GM23338 (cell line): ENCODE results near the gene LRRC17. TPM values are rescaled to one million over a fixed set of nuclear protein-coding genes. Genes with fewer than 3 reads are reported as not detected.

Experiments used
- ATAC-seq: fragments of 200-7000 bp; cut with Tn5 transposase; 3 replicates; pipeline ENCODE4 v1.9.1; 2020
- DNase-seq: peaks from one replicate; pipeline ENCODE4 v3.0.0-alpha.2; 2015; ENCODE audit warnings: low spot score
- H2AFZ ChIP-seq: fragments of 200-600 bp; sonication (generic); 2 replicates; pipeline ENCODE4 v1.8.0; 2016; ENCODE audit warnings: antibody characterized with exemption, mild to moderate bottlenecking, moderate library complexity
- H3F3A ChIP-seq: fragments of 200-600 bp; sonication (generic); replicated peaks from 2 replicates; pipeline ENCODE4 v1.8.0; 2017; ENCODE audit warnings: antibody characterized with exemption, mixed run types, low read depth
- H3K27ac ChIP-seq: fragments of 200-600 bp; sonication (generic); 2 replicates; pipeline ENCODE4 v1.6.1; 2016; ENCODE audit warnings: low read depth
- H3K27me3 ChIP-seq: fragments of 200-600 bp; sonication (generic); 2 replicates; pipeline ENCODE4 v1.8.0; 2016; ENCODE audit warnings: mild to moderate bottlenecking, mixed run types, moderate library complexity; ENCODE audit not compliant: insufficient read depth
- H3K36me3 ChIP-seq: fragments of 200-600 bp; sonication (generic); 2 replicates; pipeline ENCODE4 v1.8.0; 2016; ENCODE audit warnings: mild to moderate bottlenecking; ENCODE audit not compliant: insufficient read depth
- H3K4me1 ChIP-seq: fragments of 200-600 bp; sonication (generic); 2 replicates; pipeline ENCODE4 v1.8.0; 2016; ENCODE audit warnings: mild to moderate bottlenecking, moderate library complexity; ENCODE audit not compliant: insufficient read depth
- H3K4me2 ChIP-seq: fragments of 200-600 bp; sonication (generic); 2 replicates; pipeline ENCODE4 v1.7.1; 2017; ENCODE audit warnings: mixed run types
- H3K4me3 ChIP-seq: fragments of 200-600 bp; sonication (generic); 2 replicates; pipeline ENCODE4 v1.6.1; 2016; ENCODE audit warnings: mixed run types
- H3K79me2 ChIP-seq: fragments of 200-600 bp; sonication (generic); replicated peaks from 2 replicates; pipeline ENCODE4 v1.8.0; 2017; ENCODE audit warnings: mild to moderate bottlenecking; ENCODE audit not compliant: insufficient read depth
- H3K9me2 ChIP-seq: fragments of 200-600 bp; sonication (generic); 2 replicates; pipeline ENCODE4 v1.8.0; 2017; ENCODE audit not compliant: insufficient read depth
- H4K20me1 ChIP-seq: fragments of 200-600 bp; sonication (generic); replicated peaks from 2 replicates; pipeline ENCODE4 v1.8.0; 2017; ENCODE audit warnings: mild to moderate bottlenecking; ENCODE audit not compliant: insufficient read depth
- H3K27ac Mint-ChIP-seq: 2 replicates; pipeline ENCODE4 v1.8.0; 2020; ENCODE audit warnings: inconsistent platforms, mild to moderate bottlenecking, moderate library complexity, mixed read lengths
- H3K27me3 Mint-ChIP-seq: 3 replicates; pipeline ENCODE4 v1.8.0; 2022; ENCODE audit warnings: low read depth, mild to moderate bottlenecking, moderate library complexity, mixed read lengths, inconsistent platforms; ENCODE audit not compliant: insufficient read depth, poor library complexity
- H3K36me3 Mint-ChIP-seq: 3 replicates; pipeline ENCODE4 v1.8.0; 2021; ENCODE audit warnings: low read depth, mild to moderate bottlenecking, inconsistent platforms, moderate library complexity, mixed read lengths
- H3K4me1 Mint-ChIP-seq: 3 replicates; pipeline ENCODE4 v1.8.0; 2020; ENCODE audit warnings: mild to moderate bottlenecking, inconsistent platforms, mixed read lengths
- H3K4me3 Mint-ChIP-seq: 3 replicates; pipeline ENCODE4 v1.8.0; 2021; ENCODE audit warnings: moderate library complexity, mild to moderate bottlenecking, inconsistent platforms, mixed read lengths
- H3K9me3 Mint-ChIP-seq: 3 replicates; pipeline ENCODE4 v1.8.0; 2020; ENCODE audit warnings: moderate library complexity, mild to moderate bottlenecking, inconsistent platforms, mixed read lengths
- CREB1 ChIP-seq: fragments of 250-450 bp; sonication (Bioruptor Pico); IDR thresholded peaks from 2 replicates; pipeline ENCODE4 v1.5.0; 2020; ENCODE audit warnings: low read depth, mild to moderate bottlenecking, moderate library complexity
- ETS1 ChIP-seq: IDR thresholded peaks from 2 replicates; pipeline ENCODE4 v1.6.1; 2016; ENCODE audit warnings: antibody characterized with exemption
- EZH2 ChIP-seq: fragments of 200-600 bp; sonication (generic); IDR thresholded peaks from one replicate; pipeline ENCODE4 v1.8.0; 2017; ENCODE audit warnings: antibody characterized with exemption, mild to moderate bottlenecking, low read depth; ENCODE audit not compliant: unreplicated experiment
- EZH2phosphoT487 ChIP-seq: fragments of 200-600 bp; sonication (generic); IDR thresholded peaks from one replicate; pipeline ENCODE4 v1.8.1; 2018; ENCODE audit warnings: antibody characterized with exemption; ENCODE audit not compliant: unreplicated experiment
- JUNB ChIP-seq: IDR thresholded peaks from one replicate; pipeline ENCODE4 v1.6.1; 2016; ENCODE audit warnings: antibody characterized with exemption; ENCODE audit not compliant: unreplicated experiment
- NANOG ChIP-seq: IDR thresholded peaks from 2 replicates; pipeline ENCODE4 v1.6.1; 2016; ENCODE audit warnings: antibody characterized with exemption, borderline replicate concordance
- POLR2AphosphoS5 ChIP-seq: IDR thresholded peaks from 2 replicates; pipeline ENCODE4 v1.6.1; 2016; ENCODE audit warnings: antibody characterized with exemption, low read depth
- STAT1 ChIP-seq: IDR thresholded peaks from one replicate; pipeline ENCODE4 v1.6.1; 2016; ENCODE audit warnings: antibody characterized with exemption; ENCODE audit not compliant: unreplicated experiment
- ZNF114 ChIP-seq: fragments of 250-450 bp; sonication (Bioruptor Pico); IDR thresholded peaks from 2 replicates; pipeline ENCODE4 v1.5.0; 2020; ENCODE audit warnings: mild to moderate bottlenecking, moderate library complexity
- ZNF331 ChIP-seq: fragments of 250-450 bp; sonication (Bioruptor Pico); IDR thresholded peaks from 2 replicates; pipeline ENCODE4 v1.5.0; 2020; ENCODE audit warnings: low read depth, mild to moderate bottlenecking, moderate library complexity
- polyA plus RNA-seq: library from polyadenylated mRNA; unstranded; fragments of >200 nt; fragmentation: Nextera tagmentation; extraction: Ambion mirVana; gene quantifications from 2 replicates; pipeline ENCODE4 v1.2.1, GENCODE V29; 2016
- total RNA-seq: library from RNA; depleted of rRNA; stranded (reverse); fragments of >200 nt; shearing (Covaris generic); gene quantifications from 2 replicates; pipeline ENCODE4 v1.2.3, GENCODE V29; 2014
- TF ChIP-seq, protein P1 (sequence below): IDR thresholded peaks from one replicate; pipeline ENCODE4 v1.6.1; 2018; ENCODE audit warnings: antibody characterized with exemption; ENCODE audit not compliant: unreplicated experiment
- TF ChIP-seq, protein P2 (sequence below): fragments of 250-450 bp; sonication (Bioruptor Pico); IDR thresholded peaks from 2 replicates; pipeline ENCODE4 v1.5.0; 2020; ENCODE audit warnings: mild to moderate bottlenecking, moderate library complexity
- TF ChIP-seq, protein P3 (sequence below), 2 experiments: fragments of 200-600 bp in 1 of 2; sonication (generic) in 1 of 2; conservative IDR thresholded peaks; 2 replicates each; pipeline versions ENCODE4 v1.5.1 to v1.6.1; 2016 to 2017; ENCODE audit warnings: antibody characterized with exemption in 2 of 2, low read depth in 2 of 2, mild to moderate bottlenecking in 2 of 2, moderate library complexity in 1 of 2

LRRC17 gene
- total and polyA plus RNA-seq, 2 experiments from 2014 or later = 2.8 to 3.1 TPM

- Histone ChIP-seq H3K79me2 (no peaks in the 10 kb centered on the region), H2AFZ (no peak overlapping the region), H3K27ac (no peak overlapping the region), H3K9me2 (no peaks in the 10 kb centered on the region; the same call in 1 of the 2 replicates), H3K36me3 (no peaks in the 10 kb centered on the region), H3K27me3 (no peaks in the 10 kb centered on the region), H3K4me2 (no peak overlapping the region), H3F3A (no peaks in the 10 kb centered on the region), H4K20me1 (no peaks in the 10 kb centered on the region), H3K4me1 (no peaks in the 10 kb centered on the region), H3K4me3 (no peak overlapping the region)
- H3K27me3 Mint-ChIP-seq = peaks cover 2% of the 10 kb centered on the region
- H3K27ac Mint-ChIP-seq = no peak overlapping the region
- no peak overlapping the region for H3K4me3 Mint-ChIP-seq
- TF ChIP-seq, protein P1, sequence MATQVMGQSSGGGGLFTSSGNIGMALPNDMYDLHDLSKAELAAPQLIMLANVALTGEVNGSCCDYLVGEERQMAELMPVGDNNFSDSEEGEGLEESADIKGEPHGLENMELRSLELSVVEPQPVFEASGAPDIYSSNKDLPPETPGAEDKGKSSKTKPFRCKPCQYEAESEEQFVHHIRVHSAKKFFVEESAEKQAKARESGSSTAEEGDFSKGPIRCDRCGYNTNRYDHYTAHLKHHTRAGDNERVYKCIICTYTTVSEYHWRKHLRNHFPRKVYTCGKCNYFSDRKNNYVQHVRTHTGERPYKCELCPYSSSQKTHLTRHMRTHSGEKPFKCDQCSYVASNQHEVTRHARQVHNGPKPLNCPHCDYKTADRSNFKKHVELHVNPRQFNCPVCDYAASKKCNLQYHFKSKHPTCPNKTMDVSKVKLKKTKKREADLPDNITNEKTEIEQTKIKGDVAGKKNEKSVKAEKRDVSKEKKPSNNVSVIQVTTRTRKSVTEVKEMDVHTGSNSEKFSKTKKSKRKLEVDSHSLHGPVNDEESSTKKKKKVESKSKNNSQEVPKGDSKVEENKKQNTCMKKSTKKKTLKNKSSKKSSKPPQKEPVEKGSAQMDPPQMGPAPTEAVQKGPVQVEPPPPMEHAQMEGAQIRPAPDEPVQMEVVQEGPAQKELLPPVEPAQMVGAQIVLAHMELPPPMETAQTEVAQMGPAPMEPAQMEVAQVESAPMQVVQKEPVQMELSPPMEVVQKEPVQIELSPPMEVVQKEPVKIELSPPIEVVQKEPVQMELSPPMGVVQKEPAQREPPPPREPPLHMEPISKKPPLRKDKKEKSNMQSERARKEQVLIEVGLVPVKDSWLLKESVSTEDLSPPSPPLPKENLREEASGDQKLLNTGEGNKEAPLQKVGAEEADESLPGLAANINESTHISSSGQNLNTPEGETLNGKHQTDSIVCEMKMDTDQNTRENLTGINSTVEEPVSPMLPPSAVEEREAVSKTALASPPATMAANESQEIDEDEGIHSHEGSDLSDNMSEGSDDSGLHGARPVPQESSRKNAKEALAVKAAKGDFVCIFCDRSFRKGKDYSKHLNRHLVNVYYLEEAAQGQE = no peak
- TF ChIP-seq ZNF331 (CRISPR knock-in tag) (no peak), EZH2 (no peak), STAT1 (no peak), JUNB (no peak), NANOG (no peak), CREB1 (CRISPR knock-in tag) (no peak), ETS1 (no peak), ZNF114 (no peak), POLR2AphosphoS5 (no peak), EZH2phosphoT487 (no peak)
- TF ChIP-seq, protein P2, sequence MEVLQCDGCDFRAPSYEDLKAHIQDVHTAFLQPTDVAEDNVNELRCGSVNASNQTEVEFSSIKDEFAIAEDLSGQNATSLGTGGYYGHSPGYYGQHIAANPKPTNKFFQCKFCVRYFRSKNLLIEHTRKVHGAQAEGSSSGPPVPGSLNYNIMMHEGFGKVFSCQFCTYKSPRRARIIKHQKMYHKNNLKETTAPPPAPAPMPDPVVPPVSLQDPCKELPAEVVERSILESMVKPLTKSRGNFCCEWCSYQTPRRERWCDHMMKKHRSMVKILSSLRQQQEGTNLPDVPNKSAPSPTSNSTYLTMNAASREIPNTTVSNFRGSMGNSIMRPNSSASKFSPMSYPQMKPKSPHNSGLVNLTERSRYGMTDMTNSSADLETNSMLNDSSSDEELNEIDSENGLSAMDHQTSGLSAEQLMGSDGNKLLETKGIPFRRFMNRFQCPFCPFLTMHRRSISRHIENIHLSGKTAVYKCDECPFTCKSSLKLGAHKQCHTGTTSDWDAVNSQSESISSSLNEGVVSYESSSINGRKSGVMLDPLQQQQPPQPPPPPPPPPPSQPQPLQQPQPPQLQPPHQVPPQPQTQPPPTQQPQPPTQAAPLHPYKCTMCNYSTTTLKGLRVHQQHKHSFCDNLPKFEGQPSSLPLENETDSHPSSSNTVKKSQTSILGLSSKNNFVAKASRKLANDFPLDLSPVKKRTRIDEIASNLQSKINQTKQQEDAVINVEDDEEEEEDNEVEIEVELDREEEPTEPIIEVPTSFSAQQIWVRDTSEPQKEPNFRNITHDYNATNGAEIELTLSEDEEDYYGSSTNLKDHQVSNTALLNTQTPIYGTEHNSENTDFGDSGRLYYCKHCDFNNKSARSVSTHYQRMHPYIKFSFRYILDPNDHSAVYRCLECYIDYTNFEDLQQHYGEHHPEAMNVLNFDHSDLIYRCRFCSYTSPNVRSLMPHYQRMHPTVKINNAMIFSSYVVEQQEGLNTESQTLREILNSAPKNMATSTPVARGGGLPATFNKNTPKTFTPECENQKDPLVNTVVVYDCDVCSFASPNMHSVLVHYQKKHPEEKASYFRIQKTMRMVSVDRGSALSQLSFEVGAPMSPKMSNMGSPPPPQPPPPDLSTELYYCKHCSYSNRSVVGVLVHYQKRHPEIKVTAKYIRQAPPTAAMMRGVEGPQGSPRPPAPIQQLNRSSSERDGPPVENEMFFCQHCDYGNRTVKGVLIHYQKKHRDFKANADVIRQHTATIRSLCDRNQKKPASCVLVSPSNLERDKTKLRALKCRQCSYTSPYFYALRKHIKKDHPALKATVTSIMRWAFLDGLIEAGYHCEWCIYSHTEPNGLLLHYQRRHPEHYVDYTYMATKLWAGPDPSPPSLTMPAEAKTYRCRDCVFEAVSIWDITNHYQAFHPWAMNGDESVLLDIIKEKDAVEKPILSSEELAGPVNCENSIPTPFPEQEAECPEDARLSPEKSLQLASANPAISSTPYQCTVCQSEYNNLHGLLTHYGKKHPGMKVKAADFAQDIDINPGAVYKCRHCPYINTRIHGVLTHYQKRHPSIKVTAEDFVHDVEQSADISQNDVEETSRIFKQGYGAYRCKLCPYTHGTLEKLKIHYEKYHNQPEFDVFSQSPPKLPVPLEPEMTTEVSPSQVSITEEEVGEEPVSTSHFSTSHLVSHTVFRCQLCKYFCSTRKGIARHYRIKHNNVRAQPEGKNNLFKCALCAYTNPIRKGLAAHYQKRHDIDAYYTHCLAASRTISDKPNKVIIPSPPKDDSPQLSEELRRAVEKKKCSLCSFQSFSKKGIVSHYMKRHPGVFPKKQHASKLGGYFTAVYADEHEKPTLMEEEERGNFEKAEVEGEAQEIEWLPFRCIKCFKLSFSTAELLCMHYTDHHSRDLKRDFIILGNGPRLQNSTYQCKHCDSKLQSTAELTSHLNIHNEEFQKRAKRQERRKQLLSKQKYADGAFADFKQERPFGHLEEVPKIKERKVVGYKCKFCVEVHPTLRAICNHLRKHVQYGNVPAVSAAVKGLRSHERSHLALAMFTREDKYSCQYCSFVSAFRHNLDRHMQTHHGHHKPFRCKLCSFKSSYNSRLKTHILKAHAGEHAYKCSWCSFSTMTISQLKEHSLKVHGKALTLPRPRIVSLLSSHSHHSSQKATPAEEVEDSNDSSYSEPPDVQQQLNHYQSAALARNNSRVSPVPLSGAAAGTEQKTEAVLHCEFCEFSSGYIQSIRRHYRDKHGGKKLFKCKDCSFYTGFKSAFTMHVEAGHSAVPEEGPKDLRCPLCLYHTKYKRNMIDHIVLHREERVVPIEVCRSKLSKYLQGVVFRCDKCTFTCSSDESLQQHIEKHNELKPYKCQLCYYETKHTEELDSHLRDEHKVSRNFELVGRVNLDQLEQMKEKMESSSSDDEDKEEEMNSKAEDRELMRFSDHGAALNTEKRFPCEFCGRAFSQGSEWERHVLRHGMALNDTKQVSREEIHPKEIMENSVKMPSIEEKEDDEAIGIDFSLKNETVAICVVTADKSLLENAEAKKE (CRISPR knock-in tag) = no peak
- TF ChIP-seq, protein P3, sequence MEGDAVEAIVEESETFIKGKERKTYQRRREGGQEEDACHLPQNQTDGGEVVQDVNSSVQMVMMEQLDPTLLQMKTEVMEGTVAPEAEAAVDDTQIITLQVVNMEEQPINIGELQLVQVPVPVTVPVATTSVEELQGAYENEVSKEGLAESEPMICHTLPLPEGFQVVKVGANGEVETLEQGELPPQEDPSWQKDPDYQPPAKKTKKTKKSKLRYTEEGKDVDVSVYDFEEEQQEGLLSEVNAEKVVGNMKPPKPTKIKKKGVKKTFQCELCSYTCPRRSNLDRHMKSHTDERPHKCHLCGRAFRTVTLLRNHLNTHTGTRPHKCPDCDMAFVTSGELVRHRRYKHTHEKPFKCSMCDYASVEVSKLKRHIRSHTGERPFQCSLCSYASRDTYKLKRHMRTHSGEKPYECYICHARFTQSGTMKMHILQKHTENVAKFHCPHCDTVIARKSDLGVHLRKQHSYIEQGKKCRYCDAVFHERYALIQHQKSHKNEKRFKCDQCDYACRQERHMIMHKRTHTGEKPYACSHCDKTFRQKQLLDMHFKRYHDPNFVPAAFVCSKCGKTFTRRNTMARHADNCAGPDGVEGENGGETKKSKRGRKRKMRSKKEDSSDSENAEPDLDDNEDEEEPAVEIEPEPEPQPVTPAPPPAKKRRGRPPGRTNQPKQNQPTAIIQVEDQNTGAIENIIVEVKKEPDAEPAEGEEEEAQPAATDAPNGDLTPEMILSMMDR (conservative IDR thresholded peaks at IDR 0.05; ENCODE audit: low read depth in 2 of 2) = no peak
- no peaks in the 10 kb centered on the region for H3K9me3 Mint-ChIP-seq
- no peak for DNase-seq
- ATAC-seq = no peak
- H3K4me1 Mint-ChIP-seq = no peaks in the 10 kb centered on the region
- no peaks in the 10 kb centered on the region for H3K36me3 Mint-ChIP-seq
Observed at GRCh38 chr7:102889851-102890250, 22.9 kb upstream of the LRRC17 start.
